ENCODE measurements around the gene MCM8.

MCM8 gene

DNA sequence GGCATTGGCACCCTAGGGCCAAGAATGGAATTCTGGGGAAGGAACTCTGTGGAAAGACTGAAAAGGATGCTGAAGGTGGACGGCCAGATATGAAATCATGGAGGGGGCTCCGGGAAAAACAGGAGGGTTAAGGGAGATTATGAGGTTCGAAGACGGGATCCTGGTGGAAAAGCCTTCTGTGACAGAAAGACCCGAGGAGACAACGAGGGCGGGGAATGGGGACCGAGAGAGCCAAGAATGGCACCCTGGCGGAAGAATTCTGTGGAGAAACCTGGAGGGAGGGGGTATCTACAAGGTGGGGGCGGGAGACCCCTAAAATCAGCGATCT lies 545 bp upstream of the MCM8 start:
- DNase-seq, result no peak

DNA sequence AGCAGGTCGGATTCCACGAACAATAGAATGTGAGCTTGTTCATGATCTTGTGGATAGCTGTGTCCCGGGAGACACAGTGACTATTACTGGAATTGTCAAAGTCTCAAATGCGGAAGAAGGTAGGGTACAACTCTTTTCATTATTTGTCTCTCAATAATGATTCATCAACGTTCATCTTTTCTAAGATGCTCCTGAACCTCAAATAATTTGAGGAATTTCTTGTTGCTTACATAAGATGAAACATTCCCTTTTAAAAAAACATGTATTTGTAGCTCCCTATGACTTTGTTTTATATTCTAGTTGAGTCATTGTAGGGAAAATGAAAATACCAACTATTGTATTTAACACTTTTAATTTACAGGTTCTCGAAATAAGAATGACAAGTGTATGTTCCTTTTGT lies 17.0 kb downstream of the MCM8 start:
- no peak for DNase-seq

DNA sequence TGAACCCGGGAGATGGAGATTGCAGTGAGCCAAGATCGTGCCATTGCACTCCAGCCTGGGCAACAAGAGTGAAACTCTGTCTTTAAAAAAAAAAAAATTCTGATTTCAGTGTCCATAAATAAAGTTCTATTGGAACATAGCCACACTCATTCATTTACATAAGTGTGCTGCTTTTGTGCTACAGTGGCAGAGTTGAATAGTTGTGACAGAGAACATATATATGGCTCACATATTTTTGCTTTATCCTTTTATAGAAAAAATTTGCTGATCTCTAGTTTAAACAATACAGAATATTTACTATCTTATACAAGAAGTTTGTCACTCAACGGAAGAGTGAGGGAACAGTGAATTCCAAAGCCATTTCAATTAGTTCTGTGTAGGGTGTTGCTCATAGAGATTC lies 18.0 kb downstream of the MCM8 start:
- no peak for DNase-seq

DNA sequence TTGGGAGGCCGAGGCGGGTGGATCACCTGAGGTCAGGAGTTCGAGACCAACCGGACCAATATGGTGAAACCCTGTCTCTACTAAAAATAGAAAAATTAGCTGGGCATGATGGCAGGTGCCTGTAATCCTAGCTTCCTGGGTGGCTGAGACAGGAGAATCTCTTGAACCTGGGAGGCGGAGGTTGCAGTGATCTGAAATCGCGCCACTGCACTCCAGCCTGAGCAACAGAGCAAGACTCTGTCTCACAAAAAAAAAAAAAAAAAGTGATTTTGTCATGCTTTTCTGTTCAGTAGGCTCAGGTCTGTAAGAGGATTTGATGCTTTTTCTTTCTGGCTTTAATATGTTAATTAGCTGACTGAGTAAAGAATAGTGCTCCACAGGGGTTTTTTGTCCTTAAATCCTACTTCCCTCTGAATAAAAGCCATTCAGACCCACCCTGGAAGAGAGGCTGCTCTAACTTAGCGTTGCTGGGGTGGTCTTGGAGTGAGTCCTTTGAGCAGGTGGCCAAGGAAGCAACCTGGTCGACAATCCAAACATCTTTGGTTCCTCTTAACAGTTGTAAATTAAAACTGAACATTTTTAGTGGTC lies 19.0 kb downstream of the MCM8 start:
- DNase-seq, result no peak

DNA sequence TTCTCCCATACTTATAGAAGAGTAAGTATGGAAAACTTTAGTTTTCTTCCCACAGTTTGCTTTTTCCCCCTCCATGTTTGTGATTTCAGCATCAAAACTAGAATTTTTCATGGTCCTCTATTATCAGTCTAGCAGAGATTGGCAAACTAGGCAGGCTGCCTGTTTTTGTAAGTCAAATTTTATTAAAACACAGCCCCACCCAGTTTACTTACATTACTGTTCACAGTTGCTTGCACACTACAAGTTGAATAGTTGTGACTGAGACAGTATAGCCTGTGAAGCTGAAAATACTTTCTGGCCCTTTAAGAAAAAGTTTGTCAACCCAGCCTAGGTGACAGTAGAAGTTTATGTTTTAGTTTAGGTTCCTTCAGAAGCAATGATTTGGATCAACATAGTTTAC lies 19.5 kb downstream of the MCM8 start:
- no peak for DNase-seq

DNA sequence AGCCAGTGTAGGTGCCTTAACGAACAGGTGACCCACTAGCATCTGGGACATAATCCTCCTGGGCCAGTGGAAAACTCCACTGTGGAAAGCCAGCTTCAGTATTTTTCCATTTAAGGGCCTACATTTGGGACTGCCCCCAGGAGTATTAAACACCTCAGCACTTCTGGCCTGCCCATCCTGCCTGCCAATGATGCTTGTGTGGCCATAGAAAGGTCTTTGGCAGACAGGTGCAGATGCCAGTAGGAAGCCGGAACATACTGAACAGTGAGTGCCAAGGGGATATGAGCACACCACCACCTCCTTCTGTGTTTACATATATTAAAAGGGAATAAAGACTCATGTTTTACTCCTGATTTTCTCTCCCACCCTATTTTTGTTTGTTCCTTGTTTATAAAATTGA lies 19.9 kb downstream of the MCM8 start:
- no peak for DNase-seq

DNA sequence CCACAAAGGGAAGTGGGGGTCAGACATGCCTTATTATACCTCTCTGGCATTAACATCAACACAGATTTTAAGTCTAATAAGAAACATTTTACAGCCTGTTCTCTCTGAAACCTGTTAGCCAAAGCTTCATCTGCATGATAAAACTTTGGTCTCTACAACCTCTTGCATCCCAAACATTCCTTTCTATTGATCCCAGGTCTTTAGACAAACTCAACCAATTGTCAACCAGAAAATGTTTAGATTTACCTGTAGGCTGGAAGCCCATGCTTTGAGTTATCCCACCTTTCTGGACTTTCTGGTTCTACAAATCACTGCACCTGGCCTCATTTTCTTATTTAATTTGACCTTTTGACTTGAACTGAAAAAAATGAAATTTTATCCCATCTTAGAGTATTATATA lies 20.8 kb downstream of the MCM8 start:
- no peak for DNase-seq

DNA sequence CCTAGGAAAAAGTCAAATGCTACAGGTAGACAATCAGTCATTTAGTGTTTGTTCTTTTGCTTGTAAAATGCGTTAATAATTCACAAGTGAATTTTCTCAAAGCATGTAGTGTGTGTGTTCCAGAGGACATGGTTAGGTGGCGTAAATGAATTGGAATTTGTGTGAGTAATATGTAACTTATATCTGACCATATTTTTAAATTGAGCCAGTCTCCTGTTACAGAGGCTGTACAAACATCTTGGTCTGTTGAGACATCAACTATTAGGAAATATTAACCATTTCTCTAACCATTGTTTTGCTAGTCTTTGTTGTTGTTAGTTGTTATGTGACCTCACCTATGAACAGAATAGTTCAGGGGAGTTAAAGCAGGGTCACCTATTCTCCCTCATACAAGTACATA lies 22.7 kb downstream of the MCM8 start:
- no peak for DNase-seq

DNA sequence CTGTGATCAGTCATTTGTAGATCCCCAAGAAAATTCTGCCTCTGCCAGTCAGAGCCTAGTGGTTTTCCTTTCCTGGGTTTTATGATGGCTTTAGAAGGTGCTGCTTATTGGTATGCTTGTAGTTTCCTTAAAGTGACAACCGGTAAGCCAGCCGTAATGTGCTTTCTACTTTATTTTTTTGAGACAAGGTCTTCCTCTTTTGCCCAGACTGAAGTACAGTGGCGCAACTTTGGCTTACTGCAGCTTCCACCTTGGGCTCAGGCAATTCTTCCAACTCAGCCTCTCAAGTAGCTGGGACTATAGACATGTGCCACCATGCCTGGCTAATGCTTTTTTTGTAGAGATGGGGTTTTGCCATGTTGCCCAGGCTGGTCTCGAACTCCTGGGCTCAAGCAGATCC lies 23.5 kb downstream of the MCM8 start:
- no peak for DNase-seq

DNA sequence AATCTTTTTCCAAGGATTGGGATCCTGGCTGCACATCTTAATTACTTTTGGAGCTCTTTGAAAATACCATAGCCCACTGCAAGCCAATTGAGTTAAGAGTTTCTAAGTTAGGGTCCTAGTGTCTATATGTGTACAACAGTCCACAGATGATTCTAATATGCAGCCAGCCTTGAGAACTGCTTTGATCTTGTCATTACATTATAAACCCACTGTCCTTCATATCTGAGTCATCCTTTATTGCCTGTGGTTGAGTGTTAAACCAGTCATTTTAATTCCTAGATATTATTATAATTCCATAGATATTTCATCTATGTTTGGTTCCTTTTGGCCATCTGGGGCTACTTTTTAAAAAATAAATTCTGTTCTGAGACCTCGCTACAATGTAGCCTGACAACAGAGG lies 24.1 kb downstream of the MCM8 start:
- no peak for DNase-seq

DNA sequence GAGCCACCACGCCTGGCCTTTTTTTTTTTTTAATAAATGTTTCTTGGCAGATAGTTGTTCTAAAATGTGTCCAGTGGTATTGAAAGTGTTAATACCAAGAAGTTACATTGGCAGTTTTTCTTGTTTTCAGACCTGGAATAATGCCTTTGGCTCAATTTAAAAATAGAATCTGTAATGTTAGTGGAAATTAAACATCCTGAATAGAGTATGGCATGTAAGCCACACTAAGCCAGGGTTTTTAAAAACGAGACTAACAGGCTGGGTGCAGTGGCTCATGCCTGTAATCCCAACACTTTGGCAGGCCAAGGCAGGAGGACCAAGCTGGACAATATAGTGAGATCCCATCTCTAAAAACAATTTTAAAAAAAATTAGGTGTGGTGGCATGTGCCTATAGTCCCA lies 25.3 kb downstream of the MCM8 start:
- no peak for DNase-seq

DNA sequence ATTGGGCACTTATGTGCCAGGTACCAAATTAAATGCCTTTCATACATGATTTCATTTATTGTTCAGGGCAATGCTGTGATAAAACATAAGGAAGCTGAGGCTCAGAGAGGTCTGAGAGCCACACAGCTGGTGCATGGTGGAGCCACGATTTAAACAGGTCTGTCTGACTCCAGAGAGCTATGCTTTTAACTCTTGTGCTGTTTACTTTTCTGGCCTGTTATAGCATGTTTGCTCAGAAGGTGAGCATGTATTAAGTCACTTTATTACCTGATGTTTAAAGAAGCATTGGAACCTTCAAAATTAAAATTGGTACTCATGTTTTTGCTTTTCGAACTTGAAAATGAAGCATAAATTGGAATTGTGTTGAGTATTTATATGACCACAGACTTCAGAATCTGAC lies 26.8 kb downstream of the MCM8 start:
- DNase-seq, result no peak

DNA sequence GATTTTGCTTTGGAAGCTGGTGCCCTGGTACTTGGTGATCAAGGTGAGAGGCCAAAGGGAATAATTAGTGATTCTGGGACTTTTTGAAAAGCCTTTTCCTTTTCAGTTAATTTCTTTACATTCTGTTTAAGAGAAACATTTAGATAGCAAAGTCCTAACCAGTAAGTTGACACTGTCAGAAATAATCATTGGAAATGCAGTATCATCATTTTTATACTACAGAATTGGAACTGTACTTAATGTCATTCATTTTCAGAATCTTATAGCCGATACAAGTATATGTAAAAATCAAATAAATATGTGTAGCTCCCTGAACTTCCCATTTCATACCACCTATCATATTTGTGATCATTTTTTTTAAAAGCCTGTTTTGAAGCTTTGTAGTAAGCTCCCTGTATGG lies 27.5 kb downstream of the MCM8 start:
- DNase-seq, result no peak

DNA sequence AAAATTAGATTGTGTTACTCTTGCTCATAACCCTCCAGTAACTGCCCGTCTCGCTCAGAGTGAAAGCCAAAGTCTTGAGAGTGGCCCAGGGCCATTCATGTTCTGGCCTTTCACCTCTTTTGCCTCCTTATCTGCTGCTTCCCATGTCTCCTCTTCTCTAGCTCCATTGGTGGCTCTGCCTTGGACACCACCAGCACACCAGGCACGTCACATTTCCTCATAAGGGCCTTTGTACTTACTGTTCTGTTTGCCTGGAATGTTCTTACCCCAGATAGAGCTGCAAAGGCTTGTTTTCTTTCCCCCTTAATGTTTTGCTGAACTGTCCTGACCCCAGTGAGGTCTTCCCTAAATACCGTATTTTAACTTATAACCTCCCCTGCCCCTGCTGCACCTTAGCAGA lies 29.3 kb downstream of the MCM8 start:
- DNase-seq, result no peak

DNA sequence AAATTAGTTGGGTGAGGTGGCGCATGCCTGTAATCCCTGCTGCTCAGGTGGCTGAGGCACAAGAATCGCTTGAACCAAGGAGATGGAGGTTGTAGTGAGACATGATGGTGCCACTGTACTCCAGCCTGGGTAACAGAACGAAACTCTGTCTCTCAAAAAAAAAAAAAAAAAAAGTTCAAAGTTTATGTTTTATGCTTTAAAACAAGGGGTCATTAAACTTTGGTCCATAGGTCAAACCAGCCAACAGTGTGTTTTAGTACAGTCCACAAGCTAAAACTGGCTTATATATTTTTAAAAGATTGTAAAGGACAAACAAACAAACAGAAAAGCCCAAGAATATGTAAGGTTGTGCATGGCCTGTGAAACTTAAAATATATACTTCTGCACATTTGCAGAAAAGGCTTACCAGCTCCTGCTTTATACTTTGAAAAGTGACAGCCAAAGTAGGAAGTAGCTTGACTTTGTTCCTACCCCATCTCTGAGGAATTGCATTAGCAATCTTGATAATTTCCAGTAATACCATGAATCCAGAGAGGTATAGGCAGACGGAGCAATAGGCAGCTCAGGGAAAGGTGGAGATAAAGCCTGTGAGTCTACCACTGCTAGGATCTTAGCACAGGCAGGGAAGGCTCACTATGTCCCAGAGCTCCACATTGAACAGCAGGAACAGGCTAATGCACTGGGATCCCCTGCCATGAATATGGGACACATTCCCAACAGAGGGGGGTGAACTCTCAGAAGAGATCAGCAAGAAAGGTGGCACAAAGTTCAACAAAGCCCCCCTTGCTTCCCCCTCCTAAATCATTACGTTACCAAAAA lies 30.5 kb downstream of the MCM8 start:
- no peak for DNase-seq

DNA sequence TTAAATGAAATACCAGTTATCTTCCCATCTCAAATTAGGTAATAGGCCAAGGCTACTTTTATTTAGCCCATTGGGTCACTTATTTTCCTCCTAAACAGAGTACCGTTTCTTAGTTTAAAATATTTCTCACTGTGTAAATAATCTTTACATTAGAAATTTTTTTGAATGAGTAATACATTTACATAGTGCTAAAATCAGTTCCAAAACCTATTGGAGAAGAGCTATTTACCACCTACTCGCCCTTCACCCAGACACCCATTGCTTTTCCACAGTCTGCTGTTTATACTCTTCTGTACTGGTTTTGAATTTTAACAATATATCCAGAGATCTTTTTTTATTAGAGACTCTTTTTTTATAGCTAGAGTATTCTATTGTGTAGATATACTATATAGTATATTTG lies 36.9 kb downstream of the MCM8 start:
- no peak for DNase-seq

DNA sequence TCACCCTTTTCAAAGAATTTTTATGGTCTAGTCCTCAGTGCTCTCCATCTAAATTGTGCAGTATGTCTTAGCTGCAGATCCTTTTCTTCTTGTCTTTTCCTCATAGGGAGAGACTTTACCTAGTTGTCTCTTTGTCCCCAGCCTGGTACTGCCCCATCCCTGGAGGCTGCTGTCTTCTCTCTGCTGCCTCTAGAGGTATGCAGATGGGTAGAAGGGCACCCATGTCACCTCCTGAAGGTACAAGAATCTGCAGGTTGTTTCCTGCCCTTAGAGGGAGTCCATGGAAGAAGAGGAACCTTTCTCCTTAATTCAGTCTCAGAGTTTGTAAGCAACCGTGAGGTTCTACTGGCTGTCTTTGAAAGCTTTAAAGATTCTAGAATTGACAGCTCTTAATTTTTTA lies 39.1 kb downstream of the MCM8 start:
- no peak for DNase-seq

DNA sequence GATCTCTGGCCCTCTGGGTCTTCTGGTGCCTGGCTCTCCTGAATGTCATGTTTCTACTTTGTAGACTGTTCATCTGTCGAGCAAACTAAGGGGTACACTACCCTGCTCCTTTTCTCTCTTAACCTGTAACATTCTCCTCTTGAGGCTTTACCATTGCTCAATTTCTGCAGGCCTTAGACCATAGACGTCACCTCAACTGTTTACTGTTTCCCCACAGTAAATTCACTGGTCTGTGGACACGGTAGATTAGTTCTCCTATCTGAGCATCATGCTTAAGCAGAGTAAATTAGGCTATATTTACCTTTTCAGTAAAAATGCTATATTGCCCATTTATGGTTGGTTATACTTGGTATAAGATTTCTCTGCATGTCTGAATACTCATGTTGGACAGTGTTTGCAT lies 40.5 kb downstream of the MCM8 start:
- DNase-seq, result no peak

DNA sequence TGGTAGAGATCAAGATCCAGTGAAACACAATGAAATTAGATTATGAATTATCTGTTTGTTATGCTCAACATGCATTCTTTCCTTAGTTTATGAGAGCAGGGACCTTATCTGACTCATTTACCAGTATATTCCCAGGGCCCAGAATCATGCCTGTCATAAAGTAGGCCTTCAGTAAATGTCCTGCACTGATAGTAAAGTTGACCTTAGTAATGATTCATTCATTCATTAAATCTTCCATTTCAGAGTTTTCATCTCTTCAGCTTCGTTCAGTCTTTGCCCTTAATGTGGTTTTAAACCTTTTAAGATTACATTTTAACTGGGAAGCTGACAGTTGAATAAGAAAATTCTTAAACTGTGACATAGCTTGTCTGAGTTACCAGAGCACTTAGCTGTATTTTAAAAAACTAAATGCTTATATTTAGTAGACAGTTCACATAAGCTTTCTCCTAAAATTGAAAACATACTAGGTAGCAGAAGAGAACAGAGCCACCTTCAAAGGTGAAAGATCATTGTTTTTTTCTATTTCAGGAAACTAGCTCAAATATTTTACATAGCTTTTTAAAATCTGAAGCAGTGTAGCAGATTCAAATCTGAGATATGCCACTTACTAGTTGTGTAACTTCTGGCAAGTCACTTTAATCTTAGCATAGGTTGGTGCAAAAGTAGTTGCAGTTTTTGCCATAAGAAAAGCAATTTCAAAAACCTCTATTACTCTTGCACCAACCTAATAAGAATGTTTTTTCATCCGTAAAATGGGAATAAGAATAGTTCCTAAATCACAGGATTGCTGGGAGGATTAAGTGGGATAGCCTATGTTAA lies 41.4 kb downstream of the MCM8 start:
- DNase-seq, result no peak

DNA sequence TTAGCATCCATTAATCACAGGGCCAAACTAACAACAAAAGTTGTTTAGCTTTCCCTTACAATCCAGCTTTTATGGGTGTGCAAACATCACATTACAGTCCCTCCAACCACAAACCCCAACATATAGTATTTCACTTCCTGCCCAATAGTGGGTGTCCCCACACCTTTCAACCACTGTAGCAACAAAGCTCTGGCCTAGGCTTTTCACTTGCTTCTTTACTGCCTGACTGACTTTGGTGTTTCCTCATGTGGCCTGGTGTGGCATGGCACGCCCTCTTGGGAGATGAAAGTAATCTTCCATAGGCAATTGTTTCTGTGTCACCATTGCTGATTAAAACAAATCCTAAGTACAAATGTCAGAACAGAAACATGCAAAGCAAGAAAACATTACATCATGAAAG lies 46.3 kb downstream of the MCM8 start:
- DNase-seq, result no peak

DNA sequence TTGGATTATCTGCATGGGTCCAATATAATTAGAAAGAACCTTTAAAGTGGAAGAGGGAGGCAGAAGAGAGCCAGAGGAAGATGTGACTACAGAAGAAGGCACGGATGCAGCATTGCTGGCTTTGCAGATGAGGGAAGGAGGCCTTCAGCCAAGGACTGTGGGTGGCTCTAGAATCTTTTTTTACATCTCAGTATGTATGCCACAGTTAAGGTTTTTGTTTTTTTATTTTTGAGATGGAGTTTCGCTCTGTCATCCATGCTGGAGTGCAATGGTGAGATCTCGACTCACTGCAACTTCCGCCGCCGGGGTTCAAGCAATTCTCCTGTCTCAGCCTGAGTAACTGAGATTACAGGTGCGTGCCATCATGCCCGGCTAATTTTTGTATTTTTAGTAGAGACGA lies 49.3 kb downstream of the MCM8 start:
- DNase-seq, result no peak

DNA sequence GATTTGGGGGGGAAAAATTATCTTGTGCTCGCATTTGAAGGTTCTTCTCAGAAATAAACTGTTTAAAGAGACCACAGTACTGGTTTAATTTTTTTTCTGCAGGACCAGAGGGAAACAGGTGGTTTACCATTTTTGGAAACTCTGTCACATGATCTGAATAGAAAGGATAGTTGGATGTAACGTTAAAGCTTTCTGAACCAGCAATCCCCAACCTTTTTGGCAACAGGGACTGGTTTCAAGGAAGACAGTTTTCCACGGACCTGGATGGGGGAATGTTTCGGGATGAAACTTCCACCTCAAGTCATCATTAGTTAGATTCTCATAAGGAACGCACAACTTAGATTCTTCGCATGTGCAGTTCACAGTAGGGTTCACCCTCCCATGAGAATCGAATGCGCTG lies 50.4 kb downstream of the MCM8 start:
- DNase-seq, result no peak

DNA sequence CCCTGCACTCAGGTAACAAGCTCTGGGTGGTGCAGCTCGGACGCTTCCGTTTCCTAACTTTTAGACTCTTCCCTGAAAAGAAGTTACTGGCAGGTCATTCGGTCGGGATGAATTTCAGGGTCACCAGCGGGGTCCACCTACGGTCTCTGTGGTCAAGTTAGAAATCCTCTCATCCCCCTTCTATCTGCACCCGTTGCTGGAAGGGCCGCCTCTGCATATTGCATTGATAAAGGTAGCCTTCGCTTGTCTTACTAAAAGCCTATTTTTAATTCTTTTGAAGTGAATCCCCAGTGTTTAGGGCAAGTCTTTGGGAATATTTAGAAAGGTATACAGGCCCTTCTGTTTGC lies 56.1 kb downstream of the MCM8 start:
- DNase-seq, result peak; percentile 2

DNA sequence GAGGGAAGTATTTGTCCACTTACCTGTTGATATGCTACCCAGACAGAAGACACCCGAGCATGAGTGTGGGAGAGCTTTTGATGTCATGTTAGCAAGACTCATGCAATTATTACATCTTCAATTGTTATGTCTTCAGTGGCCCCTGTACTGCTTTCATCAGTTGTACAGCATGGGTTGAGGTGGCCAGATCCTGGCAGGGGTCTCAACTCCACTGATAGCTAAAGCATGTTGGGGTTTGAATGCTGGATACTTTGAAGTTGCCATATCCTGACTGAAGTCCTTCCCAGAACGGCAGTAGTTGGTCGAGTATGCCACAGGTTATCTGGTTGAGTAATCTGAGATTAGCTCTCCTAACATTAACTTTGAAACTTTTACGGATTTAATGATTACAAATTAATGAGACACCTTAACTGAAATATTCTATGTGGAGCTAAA lies 56.7 kb downstream of the MCM8 start:
- DNase-seq, result no peak

Data from NCI-H345 (cell line).